Fibroblast of skin of right quadriceps (primary cell): ENCODE measurements around the gene CLDN1.
"Not testable (repeated sequence)": the region's sequence is repeated elsewhere in the genome, so short reads cannot be mapped to it uniquely, and the experiment has no call there.

Source experiments
- DNase-seq: peaks from one replicate; pipeline ENCODE4 v3.0.0-alpha.2; 2013

The CLDN1 gene

DNA sequence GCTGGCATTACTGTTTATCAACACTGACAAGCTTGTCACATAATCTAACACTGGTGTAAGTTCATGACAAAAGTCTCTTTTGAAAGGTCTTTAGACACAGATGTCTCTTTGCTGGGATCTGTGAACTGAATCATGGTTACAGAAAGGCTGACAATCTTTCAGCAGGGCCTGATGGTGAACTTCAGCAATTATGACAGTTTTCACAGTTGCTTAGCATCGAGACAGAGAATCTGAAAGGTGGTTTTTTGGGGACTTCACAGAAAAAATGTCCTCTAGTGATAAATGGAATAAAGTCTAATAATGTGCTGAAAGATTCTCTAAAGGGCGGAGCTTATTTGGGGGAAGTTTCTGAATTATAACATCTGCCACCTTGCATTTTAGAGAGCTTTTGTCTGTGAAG lies 32.3 kb downstream of the CLDN1 start:
- DNase-seq: no peak

DNA sequence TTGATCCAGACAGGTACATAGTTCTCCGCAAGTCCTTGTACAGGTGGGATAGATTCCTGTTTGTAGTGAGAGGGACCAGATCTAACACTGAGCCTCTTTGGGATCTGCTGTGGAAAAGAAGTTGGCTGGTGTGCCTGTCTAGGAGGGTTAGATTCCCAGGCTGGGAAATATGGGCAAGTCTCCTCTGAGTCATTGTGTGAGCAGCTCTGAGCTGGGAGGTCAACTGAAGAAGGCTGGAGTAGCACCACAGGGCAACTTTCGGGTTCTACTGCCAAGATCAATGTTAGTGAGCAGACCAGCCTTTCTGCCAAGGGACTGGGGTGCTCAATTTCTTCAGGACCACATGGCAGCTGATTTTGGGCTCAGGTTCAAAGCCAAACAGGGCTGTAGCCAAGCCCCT lies 33.4 kb downstream of the CLDN1 start:
- DNase-seq: no peak

DNA sequence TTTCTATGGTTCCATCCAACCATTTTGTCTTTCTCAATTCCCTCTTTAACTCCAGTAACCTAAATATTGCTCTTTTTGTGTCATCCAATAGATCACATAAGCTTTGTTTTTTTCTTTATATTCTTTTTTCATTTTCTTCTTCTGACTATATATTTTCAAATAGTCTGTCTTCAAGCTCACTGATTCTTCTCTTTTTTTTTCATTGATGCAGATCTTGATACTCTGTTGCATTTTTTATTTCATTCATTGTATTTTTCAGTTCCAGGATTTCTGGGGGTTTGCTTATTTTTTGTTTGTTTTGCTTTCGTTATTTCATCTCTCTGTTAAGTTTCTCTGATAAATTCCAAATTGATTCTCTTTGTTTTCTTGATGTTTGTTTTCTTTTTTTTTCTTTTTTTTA lies 36.2 kb downstream of the CLDN1 start:
- no peak for DNase-seq

GRCh38 chr3:190281308-190282051 lies 40.8 kb downstream of the CLDN1 start:
- no peak for DNase-seq

DNA sequence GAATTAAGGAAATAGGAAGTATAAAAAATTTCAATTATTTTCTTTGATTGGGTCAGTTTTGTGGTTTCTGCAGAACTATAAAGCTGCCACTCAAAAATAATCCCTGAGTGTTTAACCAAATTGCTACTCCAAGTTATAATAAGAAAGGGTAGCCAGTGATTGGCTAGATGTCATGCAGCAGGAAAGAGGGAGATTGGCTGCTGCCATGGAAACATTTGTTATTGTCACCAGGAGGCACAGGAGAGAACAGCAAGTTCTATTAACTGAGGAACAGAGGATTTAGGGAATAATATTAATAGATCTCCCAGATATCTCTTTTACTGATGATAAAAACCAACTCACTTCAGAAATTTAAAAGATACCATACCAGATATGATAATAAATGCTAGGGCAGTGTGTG lies 42.6 kb downstream of the CLDN1 start:
- no peak for DNase-seq

DNA sequence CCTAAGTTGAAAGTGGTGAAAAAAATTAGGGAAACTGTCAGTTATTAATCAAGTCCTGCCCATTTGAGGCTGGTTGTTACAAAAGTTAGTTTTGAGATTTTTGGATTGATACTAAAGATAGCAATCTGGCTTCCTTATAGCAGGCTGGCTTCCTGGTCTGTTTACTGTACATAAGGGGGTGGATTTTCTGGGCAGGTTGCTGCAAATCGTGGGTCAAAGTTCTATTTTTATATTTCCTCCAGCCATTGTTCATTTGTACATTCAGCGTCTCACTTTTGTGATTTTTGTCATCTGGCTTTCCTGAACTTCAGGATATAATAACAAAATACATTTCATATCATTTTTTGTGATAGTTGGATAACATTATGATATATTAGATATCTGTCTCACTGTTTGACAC lies 49.5 kb downstream of the CLDN1 start:
- DNase-seq: no peak

DNA sequence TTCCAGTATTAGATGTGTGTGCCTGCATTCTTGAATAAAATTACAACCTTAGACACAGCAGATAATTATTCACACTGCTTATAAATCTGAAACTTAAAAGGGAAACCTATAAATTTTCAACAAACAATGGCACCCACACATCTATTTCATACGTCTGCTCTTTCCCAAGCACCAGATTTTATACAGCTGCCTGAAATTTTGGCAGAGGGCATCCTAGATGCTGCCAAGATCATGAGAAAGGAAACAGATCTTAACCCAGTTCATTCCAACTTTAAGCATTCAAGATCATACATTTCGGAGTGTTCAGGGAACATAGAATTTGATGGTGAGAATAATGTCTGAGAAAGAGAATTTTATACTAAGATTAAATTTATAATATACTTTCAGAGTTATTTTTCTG lies 53.1 kb downstream of the CLDN1 start:
- no peak for DNase-seq

- not testable (repeated sequence) for DNase-seq
Observed at GRCh38 chr3:190267464-190267863, 54.8 kb downstream of the CLDN1 start.

DNA sequence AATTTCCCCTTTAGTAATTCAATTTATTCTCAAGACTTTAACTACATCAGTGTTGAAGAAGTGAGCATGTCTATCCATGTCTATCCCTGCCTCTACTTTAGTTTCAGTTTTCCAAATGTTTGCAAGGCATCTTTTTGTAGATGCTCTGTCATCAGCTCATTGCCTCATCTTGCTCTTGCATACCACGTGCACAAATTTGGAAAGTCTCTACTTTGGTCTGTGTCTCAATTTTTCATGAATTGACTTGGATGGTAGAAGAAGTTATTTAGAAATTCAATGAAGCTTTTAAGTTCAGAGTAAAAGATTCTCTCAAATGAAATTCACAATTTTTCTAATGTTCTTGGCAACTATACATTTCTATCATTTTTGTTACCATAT lies 55.3 kb downstream of the CLDN1 start:
- no peak for DNase-seq

GRCh38 chr3:190266265-190266912 lies 55.9 kb downstream of the CLDN1 start:
- no peak for DNase-seq

GRCh38 chr3:190265796-190266195 lies 56.5 kb downstream of the CLDN1 start:
- peak; percentile 52 for DNase-seq

DNA sequence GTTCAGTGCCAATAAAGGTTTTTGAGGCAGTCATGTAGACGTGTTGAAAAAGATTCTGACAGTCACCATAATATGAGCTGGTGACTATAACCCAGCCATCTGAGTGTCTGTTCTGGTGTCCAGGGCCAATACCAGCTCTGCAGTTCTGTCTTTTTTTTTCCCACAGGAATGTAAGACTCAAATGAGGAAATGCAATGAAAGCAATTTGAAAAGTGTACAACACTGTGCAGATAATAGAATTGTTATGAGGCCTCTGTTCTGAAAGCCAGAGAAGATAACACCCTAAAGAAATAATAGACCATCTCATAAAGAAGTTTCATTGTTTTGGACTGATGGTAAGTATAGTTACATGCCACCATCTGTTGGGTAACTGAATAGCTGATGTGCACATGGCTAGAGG lies 57.1 kb downstream of the CLDN1 start:
- no peak for DNase-seq

GRCh38 chr3:190261740-190262139 lies 60.5 kb downstream of the CLDN1 start:
- DNase-seq: no peak

- no peak for DNase-seq
Observed at GRCh38 chr3:190261015-190261414, 61.2 kb downstream of the CLDN1 start.

DNA sequence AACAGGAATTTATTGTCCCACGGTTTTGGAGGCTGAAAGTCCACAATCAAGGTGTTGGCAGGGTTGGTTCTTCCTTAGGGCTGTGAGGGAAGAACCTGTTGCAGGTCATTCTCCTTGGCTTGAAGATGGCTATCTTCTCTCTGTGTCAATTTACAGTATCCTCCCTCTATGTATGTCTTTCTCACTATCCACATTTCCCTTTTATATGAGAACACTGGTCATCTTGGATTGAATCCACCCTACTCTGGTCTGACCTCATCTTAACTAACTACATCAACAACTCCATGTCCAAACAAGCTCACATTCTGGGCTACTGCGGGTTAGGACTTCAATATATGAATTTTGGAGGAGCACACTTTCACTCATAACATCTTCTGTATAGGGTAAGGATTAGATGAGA lies 61.9 kb downstream of the CLDN1 start:
- DNase-seq: no peak

DNA sequence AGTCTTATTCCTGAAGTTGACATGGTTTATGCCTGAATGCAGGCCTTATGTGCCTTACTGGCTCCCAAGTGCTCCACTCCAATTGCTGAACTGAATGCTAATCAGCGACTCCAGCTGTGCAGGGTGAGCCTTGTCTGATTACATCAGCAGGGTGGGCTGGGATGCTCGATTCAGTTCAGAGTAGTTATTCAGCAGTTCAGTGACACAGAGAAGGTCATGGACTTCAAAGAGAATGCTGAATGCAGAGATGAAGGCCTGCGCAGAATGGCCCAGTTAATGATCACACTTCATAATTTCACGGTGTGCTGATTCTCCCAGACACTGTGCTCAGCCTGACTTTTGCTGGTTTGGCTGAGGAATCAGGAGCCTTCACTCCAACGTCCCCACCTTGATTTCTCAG lies 63.6 kb downstream of the CLDN1 start:
- no peak for DNase-seq
